ENCODE results near the gene PHTF1.

PHTF1 gene

DNA sequence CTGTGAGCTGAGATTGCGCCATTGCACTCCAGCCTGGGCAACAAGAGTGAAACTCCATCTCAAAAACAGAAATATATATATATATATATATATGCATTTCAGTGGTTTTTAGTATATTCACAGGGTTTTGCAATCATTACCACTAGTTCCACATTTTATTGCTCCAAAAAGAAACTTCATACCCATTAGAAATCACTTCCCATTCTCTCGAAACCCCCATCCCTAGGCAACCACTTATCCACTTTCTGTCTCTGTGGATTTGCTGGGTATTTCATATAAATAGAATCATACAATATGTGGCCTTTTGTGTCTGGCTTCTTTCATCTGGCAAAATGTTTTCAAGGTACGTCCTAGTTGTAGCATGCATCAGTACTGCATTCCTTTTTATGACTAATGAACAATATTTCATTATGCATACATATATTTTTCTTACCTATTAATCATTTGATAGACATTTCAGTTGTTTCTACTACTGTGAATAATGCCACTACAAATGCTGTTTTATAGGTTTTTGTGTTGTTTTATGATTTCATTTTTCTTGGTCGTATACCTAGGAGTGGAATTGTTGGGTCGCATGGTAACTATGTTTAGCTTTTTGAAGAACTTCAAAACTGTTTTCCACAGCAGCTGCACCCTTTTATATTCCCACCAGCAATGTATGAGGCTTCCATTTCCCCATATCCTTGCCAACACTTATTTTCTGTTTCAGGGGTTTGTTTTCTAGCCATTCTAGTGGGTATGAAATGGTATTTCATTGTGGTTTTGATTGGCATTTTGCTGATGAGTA lies 95.9 kb downstream of the PHTF1 start:
- DNase-seq = no peak

- DNase-seq = no peak
Observed at GRCh38 chr1:113662101-113662500, 97.2 kb downstream of the PHTF1 start.

DNA sequence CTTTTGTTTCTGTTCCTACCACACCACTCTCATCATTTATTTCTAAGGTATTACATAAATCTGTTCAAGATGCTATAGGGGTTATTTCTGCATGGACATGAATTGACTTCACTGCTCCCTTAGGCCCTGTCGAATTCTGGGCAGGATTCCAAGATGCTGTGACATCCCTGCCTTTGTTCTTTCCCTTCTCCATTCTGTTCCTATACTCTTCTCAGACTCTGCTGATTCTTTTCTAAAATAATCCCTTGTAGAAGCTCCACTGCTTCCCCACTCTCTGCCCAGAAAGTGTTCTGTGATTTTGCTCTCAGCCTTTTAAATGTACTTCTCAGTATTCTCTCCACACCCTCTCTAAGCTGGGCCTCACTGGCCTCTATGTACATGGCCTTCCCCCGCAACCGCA lies 99.2 kb downstream of the PHTF1 start:
- no peak for DNase-seq

- DNase-seq = no peak
Observed at GRCh38 chr1:113659556-113659955, 99.7 kb downstream of the PHTF1 start.

DNA sequence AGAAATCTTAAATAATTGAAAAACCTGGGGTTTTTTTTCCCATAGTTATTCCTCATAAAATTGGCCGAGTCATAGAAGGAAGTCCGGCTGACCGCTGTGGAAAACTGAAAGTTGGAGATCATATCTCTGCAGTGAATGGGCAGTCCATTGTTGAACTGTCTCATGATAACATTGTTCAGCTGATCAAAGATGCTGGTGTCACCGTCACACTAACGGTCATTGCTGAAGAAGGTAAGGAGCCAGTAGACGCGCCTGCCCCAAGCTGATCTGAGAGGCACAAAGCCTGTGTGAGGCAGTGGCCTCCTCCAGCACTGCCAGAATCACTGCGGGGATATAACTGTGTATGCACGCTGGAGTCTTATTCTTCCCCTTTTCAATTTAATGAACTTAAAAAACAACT lies 100.3 kb downstream of the PHTF1 start:
- no peak for DNase-seq

- DNase-seq = no peak
Observed at GRCh38 chr1:113657556-113658063, 101.7 kb downstream of the PHTF1 start.

DNA sequence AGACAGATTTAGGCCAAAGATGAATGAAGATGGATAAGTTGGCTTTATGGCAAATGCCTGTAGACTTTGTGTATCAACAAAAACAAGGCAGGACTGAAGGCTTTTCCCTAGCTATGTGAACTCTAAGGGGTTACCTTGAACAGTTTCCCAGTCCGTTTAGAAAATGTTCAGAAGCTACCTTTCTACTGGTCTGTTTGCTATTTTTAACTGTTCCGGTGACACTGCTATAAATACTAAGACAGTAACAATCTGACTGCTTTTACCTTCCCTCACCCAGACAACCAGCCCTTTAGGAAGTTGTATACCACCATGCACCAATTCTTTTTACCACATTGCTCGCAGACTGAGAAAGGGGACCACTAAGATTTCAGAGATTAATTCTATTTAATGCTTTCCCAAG lies 102.2 kb downstream of the PHTF1 start:
- no peak for DNase-seq

GRCh38 chr1:113654883-113655282 lies 104.4 kb downstream of the PHTF1 start:
- DNase-seq = no peak

DNA sequence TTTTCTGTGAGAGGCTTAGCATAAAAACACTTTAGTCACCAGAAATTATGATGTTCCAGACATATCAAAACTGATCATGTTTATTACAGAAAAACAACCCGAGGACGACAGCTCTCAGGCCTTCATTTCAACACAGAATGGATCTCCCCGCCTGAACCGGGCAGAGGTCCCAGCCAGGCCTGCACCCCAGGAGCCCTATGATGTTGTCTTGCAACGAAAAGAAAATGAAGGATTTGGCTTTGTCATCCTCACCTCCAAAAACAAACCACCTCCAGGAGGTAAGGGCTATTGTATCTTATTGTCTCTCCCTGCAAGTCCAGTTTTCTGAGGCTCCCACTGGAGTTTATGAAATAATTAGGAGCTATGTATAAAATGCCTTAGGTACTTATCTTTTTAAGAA lies 105.5 kb downstream of the PHTF1 start:
- DNase-seq = no peak

DNA sequence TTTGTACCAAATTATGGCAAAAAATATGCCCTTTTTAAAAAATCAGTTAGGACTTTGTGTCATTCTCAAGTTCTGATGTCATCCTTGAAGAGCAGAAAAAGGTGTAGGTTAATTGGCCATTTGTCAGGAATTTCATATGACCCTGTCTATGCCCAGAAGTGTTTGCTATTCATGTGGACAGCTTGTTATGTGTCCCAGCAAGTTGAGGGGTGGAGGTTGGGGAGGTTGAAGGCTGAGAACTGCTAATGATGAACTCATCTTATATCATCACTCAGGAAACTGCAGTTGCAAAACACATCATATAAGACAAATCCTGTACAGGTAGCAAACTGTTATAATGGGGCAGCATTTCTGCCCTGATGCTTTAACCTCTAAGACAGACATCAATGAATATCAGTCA lies 106.5 kb downstream of the PHTF1 start:
- no peak for DNase-seq

DNA sequence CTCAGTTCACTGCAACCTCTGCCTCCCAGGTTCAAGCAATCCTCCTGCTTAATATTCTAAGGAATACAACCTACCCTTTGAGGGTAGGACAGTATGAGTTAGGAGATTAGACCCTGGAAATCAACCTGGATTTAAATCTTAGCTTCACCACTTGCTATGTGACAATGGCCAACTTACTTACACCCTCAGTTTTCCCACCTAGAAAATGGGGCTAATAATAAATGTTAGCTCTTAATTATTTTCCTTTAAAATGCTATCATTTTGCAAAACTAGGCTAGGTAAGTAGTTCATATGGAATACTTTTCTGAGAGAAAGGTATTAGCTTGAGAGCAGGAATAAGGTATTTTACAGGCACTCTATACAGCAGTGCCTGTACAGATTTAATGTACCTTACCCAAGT lies 110.8 kb downstream of the PHTF1 start:
- no peak for DNase-seq

GRCh38 chr1:113647164-113647563 lies 112.1 kb downstream of the PHTF1 start:
- DNase-seq = no peak

All from GF-D8 (cell line).